Activated CD8-positive, alpha-beta T cell treated with anti-CD3 and anti-CD28 coated beads for 36 hours (primary cell): ENCODE measurements around the gene PMEPA1. TPM values are rescaled to one million over a fixed set of nuclear protein-coding genes. Genes with fewer than 3 reads are reported as not detected.
A peak's percentile ranks its signal among the peaks of the same experiment; 100 is the strongest.

ENCODE experiments used
- ATAC-seq: fragments of 200-7000 bp; cut with Tn5 transposase; one replicate; pipeline ENCODE4 v1.10.0; 2021; ENCODE audit warnings: mild to moderate bottlenecking, moderate library complexity
- CTCF ChIA-PET: fragments of 350-600 bp; sonication (Branson Sonifier 250); formaldehyde crosslinking; loops from one replicate; lab custom pipeline; 2021; ENCODE audit warnings: antibody characterized with exemption; lab: Charles Lee
- POLR2A ChIA-PET: fragments of 350-600 bp; sonication (Branson Sonifier 250); formaldehyde crosslinking; loops from one replicate; lab custom pipeline; 2021; ENCODE audit warnings: antibody characterized with exemption; lab: Charles Lee
- DNase-seq: peaks from one replicate; pipeline ENCODE4 v3.0.0-alpha.2; 2020
- H3K27ac Mint-ChIP-seq: one replicate; pipeline ENCODE4 v1.8.0; 2021; ENCODE audit warnings: mild to moderate bottlenecking, mixed read lengths
- H3K27me3 Mint-ChIP-seq: one replicate; pipeline ENCODE4 v1.8.0; 2021; ENCODE audit warnings: mixed read lengths
- H3K36me3 Mint-ChIP-seq: one replicate; pipeline ENCODE4 v1.8.0; 2021; ENCODE audit warnings: low read depth, mixed read lengths
- H3K4me1 Mint-ChIP-seq: one replicate; pipeline ENCODE4 v1.8.0; 2021; ENCODE audit warnings: low read depth, mixed read lengths
- H3K4me3 Mint-ChIP-seq: one replicate; pipeline ENCODE4 v1.8.0; 2021; ENCODE audit warnings: mild to moderate bottlenecking, moderate library complexity, mixed read lengths
- H3K9me3 Mint-ChIP-seq: one replicate; pipeline ENCODE4 v1.8.0; 2021; ENCODE audit warnings: mixed read lengths
- CTCF ChIP-seq: fragments of 200-600 bp; IDR thresholded peaks from one replicate; pipeline ENCODE4 v1.8.0; 2022; ENCODE audit warnings: antibody characterized with exemption, mild to moderate bottlenecking
- intact Hi-C: fragments of 100-400 bp; cut with micrococcal nuclease; formaldehyde crosslinking; loops from one replicate; pipeline ENCODE4 v1.10.0; 2022
- total RNA-seq, 2 experiments: library from RNA; stranded (reverse); gene quantifications; one replicate each; pipeline ENCODE4 v1.2.3, GENCODE V29; 2021

The PMEPA1 gene
- total RNA-seq, 2 experiments from 2014 or later, result 1.7 to 2.0 TPM

GRCh38 chr20:57620999-57621398 is 88.8 kb downstream of the PMEPA1 start:
- no peak for TF ChIP-seq CTCF
- intact Hi-C loops, result loop anchor here (5.0 kb wide), 1 partner anchor 76 kb away; no protein-coding TSS in a partner anchor
- H3K27ac Mint-ChIP-seq, result peak overlapping the region; percentile 84
- no peaks in the 10 kb centered on the region for H3K27me3 Mint-ChIP-seq
- H3K4me3 Mint-ChIP-seq, result peak overlapping the region; percentile 66
- ChIA-PET CTCF (interaction anchor here (0.6 to 3.4 kb wide), 7 partner anchors 8 to 590 kb away, joined by 3 to 23 read pairs (median 4); no protein-coding TSS in a partner anchor), POLR2A (interaction anchor here (0.6 to 3.7 kb wide), 7 partner anchors 8 to 1949 kb away, joined by 3 to 57 read pairs (median 3); no protein-coding TSS in a partner anchor)
- DNase-seq (peak; percentile 56), ATAC-seq (no peak)
- peaks cover 14% of the 10 kb centered on the region for H3K36me3 Mint-ChIP-seq
- peaks cover 6% of the 10 kb centered on the region for H3K9me3 Mint-ChIP-seq
- H3K4me1 Mint-ChIP-seq, result peaks cover 60% of the 10 kb centered on the region

- peak within 1 kb of the TSS; percentile 84 for H3K27ac Mint-ChIP-seq
- peak; percentile 82 for DNase-seq
- ChIA-PET POLR2A (interaction anchor here (0.6 to 3.7 kb wide), 13 partner anchors 8 to 1950 kb away, joined by 3 to 57 read pairs (median 4); partner anchors contain the start of gene PMEPA1), CTCF (interaction anchor here (0.6 to 3.4 kb wide), 12 partner anchors 9 to 591 kb away, joined by 3 to 23 read pairs (median 4); partner anchors contain the start of gene PMEPA1)
- intact Hi-C loops, result loop anchor here (5.0 kb wide), 1 partner anchor 77 kb away; no protein-coding TSS in a partner anchor
- H3K9me3 Mint-ChIP-seq, result peaks cover 6% of the 10 kb centered on the region
- no peaks in the 10 kb centered on the region for H3K27me3 Mint-ChIP-seq
- H3K4me1 Mint-ChIP-seq, result peaks cover 58% of the 10 kb centered on the region
- peak; percentile 28 for ATAC-seq
- peaks cover 11% of the 10 kb centered on the region for H3K36me3 Mint-ChIP-seq
- no peak for TF ChIP-seq CTCF
- peak within 1 kb of the TSS; percentile 66 for H3K4me3 Mint-ChIP-seq
Measured at GRCh38 chr20:57620274-57620990, 89.4 kb downstream of the PMEPA1 start, which contains the start of gene ZBP1. ZBP1 (minus strand) TSS chr20:57620426; CDS start chr20:57620295, 131 bp downstream.

GRCh38 chr20:57619051-57619831 is 90.6 kb downstream of the PMEPA1 start:
- Mint-ChIP-seq H3K4me3 (peak overlapping the region; percentile 66), H3K9me3 (no peaks in the 10 kb centered on the region), H3K36me3 (peaks cover 1% of the 10 kb centered on the region), H3K27ac (peak overlapping the region; percentile 84), H3K4me1 (peaks cover 58% of the 10 kb centered on the region), H3K27me3 (no peaks in the 10 kb centered on the region)
- DNase-seq, result peak; percentile 94
- intact Hi-C loops, result loop anchor here (2.0 kb wide), 1 partner anchor 220 kb away; no protein-coding TSS in a partner anchor
- ChIA-PET POLR2A (interaction anchor here (0.7 to 3.7 kb wide), 11 partner anchors 10 to 229 kb away, joined by 3 to 57 read pairs (median 5); partner anchors contain the start of gene PMEPA1), CTCF (interaction anchor here (0.6 to 3.1 kb wide), 13 partner anchors 9 to 616 kb away, joined by 3 to 23 read pairs (median 3); partner anchors contain the start of gene PMEPA1)
- TF ChIP-seq CTCF, result no peak
- peak; percentile 80 for ATAC-seq

GRCh38 chr20:57618764-57619050 is 91.1 kb downstream of the PMEPA1 start:
- peak overlapping the region; percentile 84 for H3K27ac Mint-ChIP-seq
- intact Hi-C loops, result loop anchor here (2.0 kb wide), 1 partner anchor 220 kb away; no protein-coding TSS in a partner anchor
- H3K9me3 Mint-ChIP-seq, result no peaks in the 10 kb centered on the region
- ChIA-PET POLR2A (interaction anchor here (0.7 to 3.7 kb wide), 6 partner anchors 10 to 229 kb away, joined by 3 to 57 read pairs (median 6); no protein-coding TSS in a partner anchor), CTCF (interaction anchor here (0.6 to 3.1 kb wide), 6 partner anchors 10 to 616 kb away, joined by 3 to 23 read pairs (median 6); no protein-coding TSS in a partner anchor)
- H3K4me1 Mint-ChIP-seq, result peaks cover 58% of the 10 kb centered on the region
- peak overlapping the region; percentile 66 for H3K4me3 Mint-ChIP-seq
- H3K27me3 Mint-ChIP-seq, result no peaks in the 10 kb centered on the region
- no peak for TF ChIP-seq CTCF
- DNase-seq (no peak), ATAC-seq (no peak)
- no peaks in the 10 kb centered on the region for H3K36me3 Mint-ChIP-seq
